Measurements from ENCODE around the gene MUCL3. TPM values are rescaled to one million over a fixed set of nuclear protein-coding genes. Genes with fewer than 3 reads are reported as not detected.

MUCL3 gene
- total and polyA plus RNA-seq, 2 donors (not counting 1 experiment from before 2014, with no cell fraction given), result not detected

- Histone ChIP-seq H3K4me3 (replicated peaks in 1 of 4; ENCODE audit: control extremely low read depth in 1 of 4, insufficient read depth in 1 of 4, low read depth in 3 of 4, low read length in 4 of 4) (no peak within 1 kb of the TSS), H3K4me1 (ENCODE audit: control insufficient read depth, extremely low read depth, insufficient read depth, low read length) (peaks cover 6% of the 10 kb centered on the region), H3K79me2 (ENCODE audit: control insufficient read depth, insufficient read depth, low read length) (no peaks in the 10 kb centered on the region), H2AFZ (ENCODE audit: low read length) (no peak within 1 kb of the TSS), H3K4me2 (ENCODE audit: extremely low read depth, insufficient read depth, low read length) (no peak within 1 kb of the TSS), H3K27me3 (ENCODE audit: control insufficient read depth, insufficient read depth, low read length) (peaks cover under 1% of the 10 kb centered on the region), H4K20me1 (ENCODE audit: control insufficient read depth, extremely low read depth, insufficient read depth, low read length) (no peaks in the 10 kb centered on the region), H3K27ac (ENCODE audit: insufficient read depth, low read length) (no peak within 1 kb of the TSS), H3K9me3 (ENCODE audit: control insufficient read depth, insufficient read depth, low read depth, low read length) (no peaks in the 10 kb centered on the region), H3K9ac (ENCODE audit: insufficient read depth, low read length) (no peak within 1 kb of the TSS), H3K36me3 (ENCODE audit: control insufficient read depth, insufficient read depth, low read length) (no peaks in the 10 kb centered on the region)
- no peak for TF ChIP-seq EZH2 (IDR thresholded peaks at IDR 0.05; ENCODE audit: low read length, missing control alignments)
- DNase-seq (ENCODE audit: low read depth in 2 of 2), result no peak
These were observed 42.7 kb downstream of the MUCL3 start, which contains the start of gene MUC21 for GRCh38 chr6:30983439-30983838. TSS of gene MUC21 (plus strand) at chr6:30983718. CDS start at chr6:30983959, 241 bp downstream.

GRCh38 chr6:30985490-30985889 is 44.7 kb downstream of the MUCL3 start:
- Histone ChIP-seq H3K9ac (ENCODE audit: insufficient read depth, low read length) (no peak overlapping the region), H4K20me1 (ENCODE audit: control insufficient read depth, extremely low read depth, insufficient read depth, low read length) (no peaks in the 10 kb centered on the region), H3K27me3 (ENCODE audit: control insufficient read depth, insufficient read depth, low read length) (no peaks in the 10 kb centered on the region), H3K4me3 (replicated peaks in 1 of 4; ENCODE audit: control extremely low read depth in 1 of 4, insufficient read depth in 1 of 4, low read depth in 3 of 4, low read length in 4 of 4) (no peak overlapping the region), H3K27ac (ENCODE audit: insufficient read depth, low read length) (no peak overlapping the region), H3K4me2 (ENCODE audit: extremely low read depth, insufficient read depth, low read length) (no peak overlapping the region), H2AFZ (ENCODE audit: low read length) (no peak overlapping the region), H3K4me1 (ENCODE audit: control insufficient read depth, extremely low read depth, insufficient read depth, low read length) (peaks cover 6% of the 10 kb centered on the region), H3K79me2 (ENCODE audit: control insufficient read depth, insufficient read depth, low read length) (no peaks in the 10 kb centered on the region), H3K9me3 (ENCODE audit: control insufficient read depth, insufficient read depth, low read depth, low read length) (no peaks in the 10 kb centered on the region), H3K36me3 (ENCODE audit: control insufficient read depth, insufficient read depth, low read length) (no peaks in the 10 kb centered on the region)
- DNase-seq (ENCODE audit: low read depth in 2 of 2), result peak in 1 of 2 donors; percentile 17
- TF ChIP-seq CTCF (conservative IDR thresholded peaks at IDR 0.05 in 1 of 2, IDR thresholded peaks at IDR 0.05 in 1 of 2; ENCODE audit: low read depth in 1 of 2, low read length in 2 of 2), result no peak
- no peak for TF ChIP-seq EZH2 (IDR thresholded peaks at IDR 0.05; ENCODE audit: low read length, missing control alignments)

- Histone ChIP-seq H3K27me3 (ENCODE audit: control insufficient read depth, insufficient read depth, low read length) (no peaks in the 10 kb centered on the region), H2AFZ (ENCODE audit: low read length) (no peak overlapping the region), H3K9ac (ENCODE audit: insufficient read depth, low read length) (no peak overlapping the region), H3K27ac (ENCODE audit: insufficient read depth, low read length) (no peak overlapping the region), H4K20me1 (ENCODE audit: control insufficient read depth, extremely low read depth, insufficient read depth, low read length) (no peaks in the 10 kb centered on the region), H3K4me3 (replicated peaks in 1 of 4; ENCODE audit: control extremely low read depth in 1 of 4, insufficient read depth in 1 of 4, low read depth in 3 of 4, low read length in 4 of 4) (no peak overlapping the region), H3K4me1 (ENCODE audit: control insufficient read depth, extremely low read depth, insufficient read depth, low read length) (peaks cover under 1% of the 10 kb centered on the region), H3K9me3 (ENCODE audit: control insufficient read depth, insufficient read depth, low read depth, low read length) (no peaks in the 10 kb centered on the region), H3K79me2 (ENCODE audit: control insufficient read depth, insufficient read depth, low read length) (no peaks in the 10 kb centered on the region), H3K4me2 (ENCODE audit: extremely low read depth, insufficient read depth, low read length) (no peak overlapping the region), H3K36me3 (ENCODE audit: control insufficient read depth, insufficient read depth, low read length) (no peaks in the 10 kb centered on the region)
- no peak for TF ChIP-seq CTCF (conservative IDR thresholded peaks at IDR 0.05 in 1 of 2, IDR thresholded peaks at IDR 0.05 in 1 of 2; ENCODE audit: low read depth in 1 of 2, low read length in 2 of 2)
- DNase-seq (ENCODE audit: low read depth in 2 of 2), result no peak
These were observed 46.5 kb downstream of the MUCL3 start for GRCh38 chr6:30987304-30987703.
